Naive thymus-derived CD4-positive, alpha-beta T cell (primary cell): ENCODE results near the gene CTNNAL1. TPM values are rescaled to one million over a fixed set of nuclear protein-coding genes. Genes with fewer than 3 reads are reported as not detected.
"Not testable (repeated sequence)": the region's sequence is repeated elsewhere in the genome, so short reads cannot be mapped to it uniquely, and the experiment has no call there.

Source experiments
- ATAC-seq: fragments of 150-1000 bp; cut with Tn5 transposase; 2 replicates; pipeline ENCODE4 v1.10.0; 2021; ENCODE audit warnings: mild to moderate bottlenecking, moderate library complexity
- CTCF ChIA-PET: fragments of 350-600 bp; sonication (Branson Sonifier 250); formaldehyde crosslinking; loops from one replicate; lab custom pipeline; 2021; ENCODE audit warnings: antibody characterized with exemption; lab: Charles Lee
- POLR2A ChIA-PET: fragments of 350-600 bp; sonication (Branson Sonifier 250); formaldehyde crosslinking; loops from one replicate; lab custom pipeline; 2021; ENCODE audit warnings: antibody characterized with exemption, inconsistent platforms; lab: Charles Lee
- DNase-seq, 9 donors: peaks; one replicate each; pipeline versions ENCODE4 v3.0.0 to v3.0.0-alpha.2; 2020 to 2022; ENCODE audit warnings: mixed read lengths in 1 of 9
- H3K27ac ChIP-seq: one replicate; pipeline ENCODE4 v1.7.0; 2013; ENCODE audit warnings: mild to moderate bottlenecking, low read depth, low read length, moderate library complexity
- H3K27me3 ChIP-seq, 2 donors: one replicate each; pipeline ENCODE4 v1.7.0; 2013; ENCODE audit warnings: low read length in 2 of 2, mild to moderate bottlenecking in 2 of 2, moderate library complexity in 2 of 2; ENCODE audit not compliant: control insufficient read depth in 2 of 2, insufficient read depth in 2 of 2
- H3K36me3 ChIP-seq, 3 experiments: 1 replicate in 2 of 3; 2 replicates in 1 of 3; pipeline ENCODE4 v1.7.0; 2013; ENCODE audit warnings: low read length in 3 of 3, mild to moderate bottlenecking in 3 of 3, moderate library complexity in 1 of 3; ENCODE audit not compliant: insufficient read depth in 3 of 3, control insufficient read depth in 2 of 3
- H3K4me1 ChIP-seq, 2 donors: one replicate each; pipeline ENCODE4 v1.7.0; 2013; ENCODE audit warnings: low read length in 2 of 2, mild to moderate bottlenecking in 2 of 2, moderate library complexity in 1 of 2; ENCODE audit not compliant: control insufficient read depth in 2 of 2, insufficient read depth in 2 of 2
- H3K4me3 ChIP-seq: 2 replicates; pipeline ENCODE4 v1.7.0; 2013; ENCODE audit warnings: mild to moderate bottlenecking, low read length
- H3K9me3 ChIP-seq, 3 experiments: 1 replicate in 2 of 3; 2 replicates in 1 of 3; pipeline ENCODE4 v1.7.0; 2013; ENCODE audit warnings: low read length in 3 of 3; ENCODE audit not compliant: control insufficient read depth in 2 of 3
- H3K27ac Mint-ChIP-seq, 9 donors: one replicate each; pipeline ENCODE4 v1.8.0; 2020 to 2022; ENCODE audit warnings: mixed read lengths in 9 of 9, mild to moderate bottlenecking in 8 of 9, moderate library complexity in 5 of 9, inconsistent platforms in 2 of 9
- H3K27me3 Mint-ChIP-seq, 5 donors: one replicate each; pipeline ENCODE4 v1.8.0; 2021 to 2022; ENCODE audit warnings: mixed read lengths in 5 of 5, mild to moderate bottlenecking in 1 of 5
- H3K36me3 Mint-ChIP-seq, 5 donors: one replicate each; pipeline ENCODE4 v1.8.0; 2020 to 2022; ENCODE audit warnings: mixed read lengths in 5 of 5, mild to moderate bottlenecking in 3 of 5, inconsistent platforms in 1 of 5
- H3K4me1 Mint-ChIP-seq, 7 donors: one replicate each; pipeline ENCODE4 v1.8.0; 2020 to 2022; ENCODE audit warnings: mixed read lengths in 7 of 7, mild to moderate bottlenecking in 3 of 7, inconsistent platforms in 1 of 7
- H3K4me3 Mint-ChIP-seq, 10 donors: one replicate each; pipeline ENCODE4 v1.8.0; 2020 to 2022; ENCODE audit warnings: mild to moderate bottlenecking in 10 of 10, mixed read lengths in 10 of 10, moderate library complexity in 6 of 10, inconsistent platforms in 2 of 10
- H3K9me3 Mint-ChIP-seq, 11 donors: one replicate each; pipeline ENCODE4 v1.8.0; 2020 to 2022; ENCODE audit warnings: mixed read lengths in 11 of 11, mild to moderate bottlenecking in 4 of 11, inconsistent platforms in 1 of 11, moderate library complexity in 1 of 11
- intact Hi-C, 2 donors: fragments of 100-400 bp; cut with micrococcal nuclease; formaldehyde crosslinking; loops; one replicate each; pipeline ENCODE4 v1.15.1; 2023
- polyA plus RNA-seq, 2 donors: library from polyadenylated mRNA; unstranded; fragments of 300-500 nt; fragmentation: Illumina TruSeq; gene quantifications; one replicate each; pipeline ENCODE4 v1.2.3, GENCODE V29; 2021
- total RNA-seq, 6 experiments: library from RNA in 5 of 6; stranded (reverse) in 5 of 6; gene quantifications; 1 replicate in 5 of 6; 2 replicates in 1 of 6; pipeline ENCODE4 v1.2.3 and lab custom pipeline; 2021 to 2026

The CTNNAL1 gene
- total and polyA plus RNA-seq, 7 experiments from 2014 or later = 0.77 to 9.9 (median 1.1) TPM

DNA sequence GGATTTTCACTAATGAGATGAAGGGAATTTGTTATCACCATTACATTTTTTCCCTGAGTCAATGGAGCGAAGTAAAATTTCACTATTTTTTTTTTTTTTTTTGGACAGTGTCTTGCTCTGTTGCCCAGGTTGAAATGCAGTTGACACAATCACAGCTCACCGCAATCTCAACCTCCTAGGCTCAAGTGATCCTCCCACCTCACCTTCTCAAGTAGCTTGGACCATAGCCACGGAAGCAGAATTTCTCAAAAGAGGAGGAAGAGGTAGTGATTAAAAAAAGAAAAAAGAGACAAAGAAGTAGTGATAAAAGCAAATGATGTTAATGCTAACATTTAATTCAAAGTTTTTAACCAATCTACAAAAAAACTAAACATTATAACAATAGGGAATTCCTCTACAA is 109.1 kb downstream of the CTNNAL1 start:
- H3K4me1 Mint-ChIP-seq = peaks cover 0 to 6% (median 0%) of the 10 kb centered on the region in 7 donors
- no peak for DNase-seq
- H3K27me3 Mint-ChIP-seq = no peaks in the 10 kb centered on the region
- no peaks in the 10 kb centered on the region for H3K27me3 ChIP-seq
- H3K36me3 Mint-ChIP-seq = peaks cover 32 to 76% (median 51%) of the 10 kb centered on the region in 5 donors
- H3K36me3 ChIP-seq = peaks cover 27 to 89% (median 29%) of the 10 kb centered on the region in 3 experiments
- ATAC-seq = no peak
- no peaks in the 10 kb centered on the region for H3K4me1 ChIP-seq
- H3K27ac Mint-ChIP-seq = no peak overlapping the region
- H3K9me3 ChIP-seq = no peaks in the 10 kb centered on the region
- intact Hi-C loops = loop anchor here in 1 of 2 donors (5.0 kb wide), 1 partner anchor 48 kb away; no protein-coding TSS in a partner anchor
- H3K4me3 Mint-ChIP-seq = no peak overlapping the region
- POLR2A ChIA-PET = no interaction called here
- no peak overlapping the region for H3K4me3 ChIP-seq
- H3K9me3 Mint-ChIP-seq = no peaks in the 10 kb centered on the region
- CTCF ChIA-PET = no interaction called here
- no peak overlapping the region for H3K27ac ChIP-seq

DNA sequence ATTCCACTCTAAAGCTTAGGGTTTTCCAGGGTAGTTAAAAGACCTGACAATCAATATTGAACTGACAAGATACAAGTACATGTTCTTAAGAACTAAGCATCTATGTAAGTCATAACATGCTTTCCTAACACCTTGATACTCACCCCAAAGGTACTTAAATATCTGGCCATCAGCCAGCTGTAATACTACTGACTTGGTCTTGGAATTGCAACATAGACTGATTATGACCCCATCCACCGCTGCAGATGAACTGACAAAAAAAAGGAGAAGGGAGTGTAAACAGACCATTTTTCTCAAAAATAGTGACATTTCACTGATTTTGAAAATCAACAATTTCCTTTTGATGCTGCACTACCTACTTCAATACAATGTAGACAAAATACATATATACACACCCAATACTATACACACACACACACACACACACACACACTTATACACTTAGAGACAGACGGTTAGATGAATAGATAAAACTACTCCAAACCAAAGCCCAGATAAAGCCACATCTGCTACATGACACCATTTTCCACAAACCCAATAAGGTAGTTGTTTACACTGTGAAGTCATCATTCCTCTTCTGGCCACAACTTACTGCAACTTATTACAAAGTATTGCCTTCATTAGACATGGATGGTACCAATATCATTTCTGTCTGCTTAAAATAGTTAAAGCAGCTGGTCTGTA is 109.7 kb downstream of the CTNNAL1 start:
- Histone ChIP-seq H3K36me3 (peaks cover 27 to 83% (median 28%) of the 10 kb centered on the region in 3 experiments), H3K9me3 (no peaks in the 10 kb centered on the region), H3K27ac (no peak overlapping the region), H3K27me3 (no peaks in the 10 kb centered on the region), H3K4me3 (no peak overlapping the region), H3K4me1 (no peaks in the 10 kb centered on the region)
- no peak overlapping the region for H3K27ac Mint-ChIP-seq
- H3K27me3 Mint-ChIP-seq = no peaks in the 10 kb centered on the region
- CTCF ChIA-PET = no interaction called here
- DNase-seq (no peak), ATAC-seq (peak; percentile 44)
- H3K4me1 Mint-ChIP-seq = peaks cover 0 to under 1% (median 0%) of the 10 kb centered on the region in 7 donors
- H3K4me3 Mint-ChIP-seq = no peak overlapping the region
- H3K36me3 Mint-ChIP-seq = peaks cover 29 to 73% (median 48%) of the 10 kb centered on the region in 5 donors
- no peaks in the 10 kb centered on the region for H3K9me3 Mint-ChIP-seq
- intact Hi-C loops = loop anchor here in 1 of 2 donors (5.0 kb wide), 1 partner anchor 49 kb away; no protein-coding TSS in a partner anchor
- POLR2A ChIA-PET = no interaction called here

DNA sequence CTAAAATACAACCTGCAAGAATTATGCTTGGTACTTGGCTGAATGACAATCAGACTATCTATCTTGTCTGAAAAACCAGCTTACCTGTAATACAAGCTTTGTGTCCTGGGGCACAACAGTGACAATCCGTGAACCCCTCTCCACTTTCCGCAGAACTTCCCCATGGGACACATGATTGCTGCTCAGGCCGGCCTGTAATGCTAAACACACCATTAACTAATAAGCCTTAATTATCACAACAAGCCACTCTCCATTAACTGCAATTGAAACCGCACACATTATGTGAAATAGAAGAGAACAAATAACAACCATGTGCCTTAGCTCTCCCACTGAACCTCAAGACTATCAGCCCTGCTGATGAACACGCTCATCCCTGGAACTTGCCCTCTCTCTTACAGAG is 113.1 kb downstream of the CTNNAL1 start:
- Mint-ChIP-seq H3K36me3 (peaks cover 30 to 82% (median 57%) of the 10 kb centered on the region in 5 donors), H3K27me3 (no peaks in the 10 kb centered on the region), H3K27ac (peak overlapping the region in 1 of 9 donors; percentile 1), H3K9me3 (no peaks in the 10 kb centered on the region), H3K4me3 (no peak overlapping the region), H3K4me1 (no peaks in the 10 kb centered on the region)
- peaks cover 27 to 83% (median 33%) of the 10 kb centered on the region in 3 experiments for H3K36me3 ChIP-seq
- no peaks in the 10 kb centered on the region for H3K27me3 ChIP-seq
- POLR2A ChIA-PET = no interaction called here
- no peak overlapping the region for H3K27ac ChIP-seq
- no peaks in the 10 kb centered on the region for H3K9me3 ChIP-seq
- ATAC-seq = no peak
- no peak overlapping the region for H3K4me3 ChIP-seq
- DNase-seq = no peak
- CTCF ChIA-PET = no interaction called here
- no peaks in the 10 kb centered on the region for H3K4me1 ChIP-seq
- intact Hi-C loops = loop anchor here in 1 of 2 donors (5.0 kb wide), 1 partner anchor 52 kb away; no protein-coding TSS in a partner anchor

DNA sequence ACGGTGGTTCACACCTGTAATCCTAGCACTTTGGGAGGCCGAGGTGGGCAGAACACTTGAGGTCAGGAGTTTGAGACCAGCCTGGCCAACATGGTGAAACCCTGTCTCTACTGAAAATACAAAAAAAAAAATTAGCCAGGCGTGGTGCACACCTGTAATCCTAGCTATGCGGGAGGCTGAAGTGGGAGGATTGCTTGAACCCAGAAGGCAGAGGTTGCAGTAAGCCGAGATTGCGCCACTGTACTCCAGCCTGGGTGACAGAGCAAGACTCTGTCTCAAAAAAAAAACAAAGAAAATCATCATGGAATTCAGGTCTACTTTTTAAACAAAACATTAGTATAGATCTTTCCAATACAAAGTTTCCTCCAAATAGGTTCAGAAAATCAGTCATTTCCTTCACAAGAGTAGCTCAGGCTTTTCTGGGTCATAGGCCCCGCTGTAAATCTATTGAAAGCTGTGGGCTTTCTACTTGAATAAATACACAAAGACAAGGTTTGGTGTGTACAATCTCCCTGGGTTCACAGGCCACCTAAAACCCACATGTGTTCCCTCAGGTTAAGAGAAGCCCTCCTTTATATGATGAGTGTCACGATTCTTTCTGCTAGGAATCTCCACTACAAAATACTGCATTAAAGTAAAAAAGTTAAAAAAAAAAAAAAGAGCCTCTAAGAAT is 114.1 kb downstream of the CTNNAL1 start:
- POLR2A ChIA-PET, H3K27ac ChIP-seq, H3K27me3 Mint-ChIP-seq, H3K4me3 ChIP-seq, CTCF ChIA-PET, H3K4me1 ChIP-seq, H3K27ac Mint-ChIP-seq, H3K4me1 Mint-ChIP-seq, H3K9me3 Mint-ChIP-seq, intact Hi-C loops, H3K27me3 ChIP-seq, DNase-seq, H3K4me3 Mint-ChIP-seq, H3K9me3 ChIP-seq, ATAC-seq: not testable (repeated sequence)
- peaks cover 28 to 84% (median 29%) of the 10 kb centered on the region in 3 experiments for H3K36me3 ChIP-seq
- peaks cover 30 to 84% (median 59%) of the 10 kb centered on the region in 5 donors for H3K36me3 Mint-ChIP-seq

DNA sequence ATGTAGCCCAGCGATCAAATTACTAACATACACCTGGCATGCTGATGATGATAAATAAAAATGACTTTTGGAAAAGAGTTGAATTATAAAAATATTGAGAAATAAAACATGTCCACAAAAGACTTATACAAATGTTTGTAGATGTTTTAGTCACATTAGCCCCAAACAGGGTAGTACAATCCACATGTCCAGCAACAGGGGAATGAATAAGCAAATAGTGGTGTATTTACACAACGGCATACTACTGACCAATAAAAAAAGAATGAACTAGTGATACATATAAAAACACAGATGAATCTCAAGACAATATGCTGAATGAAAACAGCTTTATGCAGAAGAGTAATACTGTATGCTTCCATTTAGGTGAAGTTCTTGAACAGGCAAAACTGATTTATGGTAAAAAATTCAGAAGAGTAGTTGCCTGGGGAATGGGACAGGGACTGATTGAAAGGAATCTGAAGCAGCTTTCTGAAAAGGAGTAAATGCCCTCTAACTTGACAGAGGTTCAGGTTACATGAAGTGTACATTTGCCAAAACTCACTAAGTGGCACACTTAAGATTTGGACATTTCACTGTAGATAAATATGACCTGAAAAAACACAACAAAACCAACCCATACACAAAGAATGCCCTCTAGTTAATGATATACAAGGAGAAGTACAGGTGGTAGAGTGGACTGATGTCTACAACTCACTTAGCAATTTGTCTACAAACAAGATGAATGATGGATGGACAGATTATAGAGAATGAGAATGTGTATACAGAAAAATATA is 115.8 kb downstream of the CTNNAL1 start:
- H3K36me3 Mint-ChIP-seq = peaks cover 21 to 77% (median 57%) of the 10 kb centered on the region in 5 donors
- no peak overlapping the region for H3K4me3 Mint-ChIP-seq
- peaks cover 26 to 84% (median 28%) of the 10 kb centered on the region in 3 experiments for H3K36me3 ChIP-seq
- H3K27me3 Mint-ChIP-seq = no peaks in the 10 kb centered on the region
- no peaks in the 10 kb centered on the region for H3K27me3 ChIP-seq
- H3K4me3 ChIP-seq = no peak overlapping the region
- DNase-seq = no peak
- no peak for ATAC-seq
- H3K9me3 Mint-ChIP-seq = no peaks in the 10 kb centered on the region
- POLR2A ChIA-PET = no interaction called here
- H3K27ac ChIP-seq = no peak overlapping the region
- H3K4me1 ChIP-seq = no peaks in the 10 kb centered on the region
- H3K4me1 Mint-ChIP-seq = no peaks in the 10 kb centered on the region
- CTCF ChIA-PET = no interaction called here
- peak overlapping the region in 1 of 9 donors; percentile 5 for H3K27ac Mint-ChIP-seq
- no peaks in the 10 kb centered on the region for H3K9me3 ChIP-seq
- intact Hi-C loops = no loop called here

GRCh38 chr9:108894225-108894997 is 118.9 kb downstream of the CTNNAL1 start:
- H3K4me3 ChIP-seq = no peak overlapping the region
- no peak overlapping the region for H3K4me3 Mint-ChIP-seq
- ChIA-PET CTCF (interaction anchor here (0.6 kb wide), 1 partner anchor 31 kb away, joined by 4 read pairs; no protein-coding TSS in a partner anchor), POLR2A (no interaction called here)
- no peaks in the 10 kb centered on the region for H3K27me3 Mint-ChIP-seq
- ATAC-seq (no peak), DNase-seq (no peak)
- intact Hi-C loops = no loop called here
- H3K27ac ChIP-seq = no peak overlapping the region
- H3K9me3 Mint-ChIP-seq = no peaks in the 10 kb centered on the region
- H3K4me1 ChIP-seq = no peaks in the 10 kb centered on the region
- peaks cover 29 to 84% (median 31%) of the 10 kb centered on the region in 3 experiments for H3K36me3 ChIP-seq
- H3K9me3 ChIP-seq = no peaks in the 10 kb centered on the region
- no peaks in the 10 kb centered on the region for H3K4me1 Mint-ChIP-seq
- H3K27me3 ChIP-seq = no peaks in the 10 kb centered on the region
- H3K36me3 Mint-ChIP-seq = peaks cover 14 to 77% (median 61%) of the 10 kb centered on the region in 5 donors
- peak overlapping the region in 1 of 9 donors; percentile 33 for H3K27ac Mint-ChIP-seq
